IPS DF 19.7 (cell line): ENCODE results near the gene CEBPA.
"Not testable (repeated sequence)": the region's sequence is repeated elsewhere in the genome, so short reads cannot be mapped to it uniquely, and the experiment has no call there.

Experiments used
- DNase-seq: peaks from one replicate; pipeline ENCODE4 v3.0.0-alpha.2; 2013; ENCODE audit warnings: low read depth, low spot score

CEBPA gene

GRCh38 chr19:33300894-33301143 lies 1.5 kb downstream of the CEBPA start:
- no peak for DNase-seq

- no peak for DNase-seq
Measured at GRCh38 chr19:33300009-33300893, 2.1 kb downstream of the CEBPA start.

GRCh38 chr19:33299051-33299688 lies 3.2 kb downstream of the CEBPA start:
- no peak for DNase-seq

GRCh38 chr19:33298146-33298911 lies 4.0 kb downstream of the CEBPA start:
- DNase-seq, result no peak

- no peak for DNase-seq
Measured at GRCh38 chr19:33297401-33298145, 4.8 kb downstream of the CEBPA start.

- DNase-seq, result no peak
Measured at GRCh38 chr19:33296488-33296971, 5.8 kb downstream of the CEBPA start.

- DNase-seq, result no peak
Measured at GRCh38 chr19:33295621-33296487, 6.5 kb downstream of the CEBPA start.

- not testable (repeated sequence) for DNase-seq
Measured at GRCh38 chr19:33295046-33295445, 7.3 kb downstream of the CEBPA start.

GRCh38 chr19:33294058-33294798 lies 8.1 kb downstream of the CEBPA start:
- no peak for DNase-seq

- DNase-seq, result no peak
Measured at GRCh38 chr19:33293255-33294057, 8.9 kb downstream of the CEBPA start.

GRCh38 chr19:33292595-33293254 lies 9.6 kb downstream of the CEBPA start:
- no peak for DNase-seq

- DNase-seq, result no peak
Measured at GRCh38 chr19:33291623-33292534, 10.5 kb downstream of the CEBPA start.

GRCh38 chr19:33290956-33291622 lies 11.2 kb downstream of the CEBPA start:
- no peak for DNase-seq

- DNase-seq, result no peak
Measured at GRCh38 chr19:33290082-33290815, 12.1 kb downstream of the CEBPA start.

- DNase-seq, result no peak
Measured at GRCh38 chr19:33289261-33289660, 13.1 kb downstream of the CEBPA start.

GRCh38 chr19:33288666-33289065 lies 13.7 kb downstream of the CEBPA start:
- DNase-seq, result no peak
